SU-DHL-6 (cell line): ENCODE data around the gene DAPK1.

Experiments used
- H2AFZ ChIP-seq: fragments of 200-600 bp; sonication (generic); 2 replicates; pipeline ENCODE4 v1.6.1; 2014; ENCODE audit warnings: low read depth, mild to moderate bottlenecking, moderate library complexity, mixed read lengths, antibody characterized with exemption, low read length; ENCODE audit not compliant: severe bottlenecking
- H3F3A ChIP-seq: fragments of 200-600 bp; shearing (Covaris generic); 2 replicates; pipeline ENCODE4 v1.6.0; 2016; ENCODE audit warnings: antibody characterized with exemption, mild to moderate bottlenecking; ENCODE audit not compliant: insufficient read depth
- H3K27ac ChIP-seq: fragments of 200-600 bp; sonication (generic); 2 replicates; pipeline ENCODE4 v1.5.1; 2016; ENCODE audit warnings: low read depth, mild to moderate bottlenecking, low read length, moderate library complexity, mixed read lengths
- H3K27me3 ChIP-seq: fragments of 200-600 bp; sonication (generic), shearing (Covaris generic); 2 replicates; pipeline ENCODE4 v1.6.0; 2014; ENCODE audit warnings: mild to moderate bottlenecking, low read length
- H3K36me3 ChIP-seq: fragments of 200-600 bp; sonication (generic); 2 replicates; pipeline ENCODE4 v1.6.1; 2014; ENCODE audit warnings: mild to moderate bottlenecking, low read length, mixed read lengths
- H3K4me2 ChIP-seq: fragments of 300-600, 200-600 bp; shearing (Covaris generic), sonication (generic); 2 replicates; pipeline ENCODE4 v1.6.0; 2014; ENCODE audit warnings: low read length, low read depth, mild to moderate bottlenecking; ENCODE audit not compliant: poor library complexity, severe bottlenecking
- H3K4me3 ChIP-seq: fragments of 200-600 bp; sonication (generic); 2 replicates; pipeline ENCODE4 v1.5.1; 2014; ENCODE audit warnings: antibody characterized with exemption, low read length, mild to moderate bottlenecking, mixed read lengths; ENCODE audit not compliant: insufficient read depth, poor library complexity, severe bottlenecking
- H3K79me2 ChIP-seq: fragments of 200-600 bp; sonication (generic); 2 replicates; pipeline ENCODE4 v1.6.1; 2014; ENCODE audit warnings: mild to moderate bottlenecking, low read length, moderate library complexity; ENCODE audit not compliant: insufficient read depth
- H3K9ac ChIP-seq: fragments of 200-600 bp; sonication (generic); 2 replicates; pipeline ENCODE4 v1.7.0; 2014; ENCODE audit warnings: mild to moderate bottlenecking, low read length
- H3K9me2 ChIP-seq: fragments of 200-600 bp; sonication (generic); replicated peaks from 2 replicates; pipeline ENCODE4 v1.6.1; 2014; ENCODE audit warnings: low read length; ENCODE audit not compliant: insufficient read depth
- H3K9me3 ChIP-seq: fragments of 200-600 bp; sonication (generic); 2 replicates; pipeline ENCODE4 v1.6.1; 2014; ENCODE audit warnings: low read length, mixed read lengths; ENCODE audit not compliant: insufficient read depth
- H4K20me1 ChIP-seq: fragments of 200-600 bp; sonication (generic); 2 replicates; pipeline ENCODE4 v1.6.1; 2014; ENCODE audit warnings: low read depth, mild to moderate bottlenecking, antibody characterized with exemption, low read length, moderate library complexity, mixed read lengths
- CTCF ChIP-seq: fragments of 200-600 bp; sonication (generic); IDR thresholded peaks from one replicate; pipeline ENCODE4 v1.5.1; 2017; ENCODE audit warnings: antibody characterized with exemption, mild to moderate bottlenecking, low read length, moderate library complexity; ENCODE audit not compliant: insufficient read depth, poor library complexity, severe bottlenecking
- EZH2phosphoT487 ChIP-seq: fragments of 200-600 bp; sonication (generic), shearing (Covaris generic); conservative IDR thresholded peaks from 2 replicates; pipeline ENCODE4 v1.6.1; 2018; ENCODE audit warnings: mild to moderate bottlenecking, antibody characterized with exemption, low read length, moderate library complexity, mixed read lengths

The DAPK1 gene

GRCh38 chr9:87530716-87531115 lies 33.0 kb downstream of the DAPK1 start:
- Histone ChIP-seq H3K9me2 (no peaks in the 10 kb centered on the region), H3K4me3 (no peak overlapping the region), H4K20me1 (no peaks in the 10 kb centered on the region), H2AFZ (no peak overlapping the region), H3K36me3 (no peaks in the 10 kb centered on the region), H3F3A (no peaks in the 10 kb centered on the region), H3K27me3 (no peaks in the 10 kb centered on the region), H3K79me2 (no peaks in the 10 kb centered on the region), H3K9ac (no peak overlapping the region), H3K9me3 (no peaks in the 10 kb centered on the region), H3K4me2 (no peak overlapping the region), H3K27ac (no peak overlapping the region)
- TF ChIP-seq EZH2phosphoT487, result no peak
- no peak for TF ChIP-seq CTCF

GRCh38 chr9:87531370-87532295 lies 34.0 kb downstream of the DAPK1 start:
- Histone ChIP-seq H2AFZ (no peak overlapping the region), H3F3A (no peaks in the 10 kb centered on the region), H3K79me2 (no peaks in the 10 kb centered on the region), H3K27ac (no peak overlapping the region), H3K36me3 (no peaks in the 10 kb centered on the region), H3K9ac (no peak overlapping the region), H3K4me3 (no peak overlapping the region), H3K9me2 (no peaks in the 10 kb centered on the region), H3K4me2 (no peak overlapping the region), H3K9me3 (no peaks in the 10 kb centered on the region), H3K27me3 (no peaks in the 10 kb centered on the region), H4K20me1 (no peaks in the 10 kb centered on the region)
- TF ChIP-seq EZH2phosphoT487 (no peak), CTCF (no peak)

- Histone ChIP-seq H3K79me2 (no peaks in the 10 kb centered on the region), H3K27me3 (no peaks in the 10 kb centered on the region), H3F3A (no peaks in the 10 kb centered on the region), H2AFZ (no peak overlapping the region), H3K9me2 (no peaks in the 10 kb centered on the region), H4K20me1 (no peaks in the 10 kb centered on the region), H3K9me3 (no peaks in the 10 kb centered on the region), H3K36me3 (no peaks in the 10 kb centered on the region), H3K4me2 (no peak overlapping the region), H3K4me3 (no peak overlapping the region), H3K9ac (no peak overlapping the region), H3K27ac (no peak overlapping the region)
- no peak for TF ChIP-seq EZH2phosphoT487
Measured at GRCh38 chr9:87533271-87533670, 35.6 kb downstream of the DAPK1 start.

- Histone ChIP-seq H3K4me2 (no peak overlapping the region), H3K4me3 (no peak overlapping the region), H4K20me1 (no peaks in the 10 kb centered on the region), H3K9me3 (no peaks in the 10 kb centered on the region), H3K27ac (no peak overlapping the region), H3F3A (no peaks in the 10 kb centered on the region), H3K27me3 (no peaks in the 10 kb centered on the region), H3K79me2 (no peaks in the 10 kb centered on the region), H3K9me2 (no peaks in the 10 kb centered on the region), H2AFZ (no peak overlapping the region), H3K9ac (no peak overlapping the region), H3K36me3 (no peaks in the 10 kb centered on the region)
- TF ChIP-seq CTCF (no peak), EZH2phosphoT487 (no peak)
Measured at GRCh38 chr9:87534036-87534435, 36.4 kb downstream of the DAPK1 start.
